DMS153 treated with DMSO at 0.1 percent for 48 hours (cell line): ENCODE data around the gene MAP3K14.
A peak's percentile ranks its signal among the peaks of the same experiment; 100 is the strongest.

ENCODE experiments used
- DNase-seq: peaks from one replicate; lab custom pipeline; 2025; ENCODE audit not compliant: unreplicated experiment; lab: John Stamatoyannopoulos, UW

Gene MAP3K14

GRCh38 chr17:45284176-45285140 is 32.4 kb downstream of the MAP3K14 start:
- DNase-seq = no peak

- no peak for DNase-seq
These were observed 33.1 kb downstream of the MAP3K14 start for GRCh38 chr17:45283711-45284110.

- DNase-seq = no peak
These were observed 33.9 kb downstream of the MAP3K14 start for GRCh38 chr17:45282683-45283644.

GRCh38 chr17:45279898-45280297 is 36.9 kb downstream of the MAP3K14 start:
- no peak for DNase-seq

GRCh38 chr17:45277992-45278391 is 38.8 kb downstream of the MAP3K14 start:
- no peak for DNase-seq

GRCh38 chr17:45277216-45277849 is 39.5 kb downstream of the MAP3K14 start:
- DNase-seq = peak; percentile 68

- no peak for DNase-seq
These were observed 40.8 kb downstream of the MAP3K14 start for GRCh38 chr17:45276031-45276430.

- DNase-seq = no peak
These were observed 42.8 kb downstream of the MAP3K14 start for GRCh38 chr17:45274033-45274432.

GRCh38 chr17:45273551-45273957 is 43.3 kb downstream of the MAP3K14 start:
- no peak for DNase-seq

GRCh38 chr17:45271603-45272002 is 45.2 kb downstream of the MAP3K14 start:
- DNase-seq = no peak

- no peak for DNase-seq
These were observed 45.9 kb downstream of the MAP3K14 start for GRCh38 chr17:45270828-45271418.

- DNase-seq = no peak
These were observed 46.9 kb downstream of the MAP3K14 start for GRCh38 chr17:45269912-45270311.

- no peak for DNase-seq
These were observed 49.3 kb downstream of the MAP3K14 start for GRCh38 chr17:45267436-45268055.

GRCh38 chr17:45266372-45266926 is 50.4 kb downstream of the MAP3K14 start:
- no peak for DNase-seq

- DNase-seq = no peak
These were observed 51.0 kb downstream of the MAP3K14 start for GRCh38 chr17:45265821-45266220.

- no peak for DNase-seq
These were observed 51.8 kb downstream of the MAP3K14 start for GRCh38 chr17:45264988-45265387.

GRCh38 chr17:45264430-45264829 is 52.4 kb downstream of the MAP3K14 start:
- DNase-seq = no peak

- no peak for DNase-seq
These were observed 53.4 kb downstream of the MAP3K14 start for GRCh38 chr17:45263477-45263860.

- no peak for DNase-seq
These were observed 54.0 kb downstream of the MAP3K14 start for GRCh38 chr17:45262516-45263476.
